Stomach (tissue), 9 donors: ENCODE data around the gene PJA1. TPM values are rescaled to one million over a fixed set of nuclear protein-coding genes. Genes with fewer than 3 reads are reported as not detected.

Experiments
- DNase-seq, 2 donors: peaks; one replicate each; pipeline versions ENCODE4 v3.0.0 to v3.0.0-alpha.2; 2013 to 2019
- H3K27ac ChIP-seq, 5 donors: fragments of 200-600 bp in 4 of 5; sonication (generic) in 4 of 5; one replicate each; pipeline ENCODE4 v1.5.1; 2013 to 2019; ENCODE audit warnings: mild to moderate bottlenecking in 1 of 5, moderate library complexity in 1 of 5
- H3K27me3 ChIP-seq, 3 donors: fragments of 200-600 bp; sonication (generic); one replicate each; pipeline ENCODE4 v1.5.1; 2017 to 2019; ENCODE audit warnings: mixed run types in 1 of 3
- H3K36me3 ChIP-seq, 4 donors: fragments of 200-600 bp; sonication (generic); 1 replicate in 3 of 4; 2 replicates in 1 of 4; pipeline ENCODE4 v1.5.1; 2016 to 2019
- H3K4me1 ChIP-seq, 4 donors: fragments of 200-600 bp; sonication (generic); one replicate each; pipeline ENCODE4 v1.5.1; 2016 to 2019
- H3K4me3 ChIP-seq, 4 donors: fragments of 200-600 bp; sonication (generic) in 3 of 4; one replicate each; pipeline ENCODE4 v1.5.1; 2016 to 2019; ENCODE audit warnings: mild to moderate bottlenecking in 1 of 4
- H3K9me3 ChIP-seq, 4 donors: fragments of 200-600 bp; sonication (generic); one replicate each; pipeline ENCODE4 v1.5.1; 2016 to 2019
- EP300 ChIP-seq: sonication (generic); formaldehyde crosslinking; IDR thresholded peaks from one replicate; pipeline ENCODE4 v1.6.1; 2017; ENCODE audit warnings: antibody characterized with exemption
- POLR2A ChIP-seq, 4 donors: fragments of 450-650 bp; IDR thresholded peaks; one replicate each; pipeline ENCODE4 v1.6.1; 2016; ENCODE audit warnings: antibody characterized with exemption in 4 of 4, control low read depth in 2 of 4, mild to moderate bottlenecking in 1 of 4, moderate library complexity in 1 of 4
- POLR2AphosphoS5 ChIP-seq, 3 donors: sonication (generic); formaldehyde crosslinking; IDR thresholded peaks; one replicate each; pipeline ENCODE4 v1.6.1; 2016; ENCODE audit warnings: antibody characterized with exemption in 3 of 3
- intact Hi-C: fragments of 100-400 bp; cut with DNase I; formaldehyde crosslinking; loops from one replicate; pipeline ENCODE4 v1.15.1; 2023; ENCODE audit warnings: low total_unique reads
- polyA plus RNA-seq, 3 donors: library from polyadenylated mRNA; stranded (reverse); fragments of 200-250 nt; gene quantifications; one replicate each; pipeline ENCODE4 v1.2.3, GENCODE V29; 2013
- total RNA-seq, 5 donors: library from RNA; depleted of rRNA; stranded (reverse); fragments of >200 nt; gene quantifications; one replicate each; pipeline versions ENCODE4 v1.1.0 to v1.2.3, GENCODE V29; 2014 to 2016
- TF ChIP-seq, protein P1 (sequence below), 7 experiments: fragments of 450-650 bp in 4 of 7; fragments of 200-600 bp in 3 of 7; sonication (generic) in 3 of 7; IDR thresholded peaks; one replicate each; pipeline ENCODE4 v1.5.1; 2016 to 2019; ENCODE audit warnings: antibody characterized with exemption in 7 of 7, control low read depth in 2 of 7, mild to moderate bottlenecking in 1 of 7
- donor health status: healthy with polysubstance abuse.
- donor health status: Bipolar disorder and iron deficiency.
- donor health status: healthy.

The PJA1 gene
- total and polyA plus RNA-seq, 8 donors = 1.7 to 41.4 (median 12.0) TPM

- intact Hi-C loops = no loop called here
- no peaks in the 10 kb centered on the region for H3K36me3 ChIP-seq
- no peak overlapping the region for H3K4me3 ChIP-seq
- H3K27ac ChIP-seq = no peak overlapping the region
- H3K4me1 ChIP-seq = no peaks in the 10 kb centered on the region
- H3K27me3 ChIP-seq = peaks cover 0 to 4% (median 0%) of the 10 kb centered on the region in 3 donors
- no peak for DNase-seq
- H3K9me3 ChIP-seq = no peaks in the 10 kb centered on the region
- TF ChIP-seq EP300 (no peak), POLR2AphosphoS5 (IDR thresholded peaks at IDR 0.05) (no peak), POLR2A (IDR thresholded peaks at IDR 0.05) (no peak)
- TF ChIP-seq, protein P1, sequence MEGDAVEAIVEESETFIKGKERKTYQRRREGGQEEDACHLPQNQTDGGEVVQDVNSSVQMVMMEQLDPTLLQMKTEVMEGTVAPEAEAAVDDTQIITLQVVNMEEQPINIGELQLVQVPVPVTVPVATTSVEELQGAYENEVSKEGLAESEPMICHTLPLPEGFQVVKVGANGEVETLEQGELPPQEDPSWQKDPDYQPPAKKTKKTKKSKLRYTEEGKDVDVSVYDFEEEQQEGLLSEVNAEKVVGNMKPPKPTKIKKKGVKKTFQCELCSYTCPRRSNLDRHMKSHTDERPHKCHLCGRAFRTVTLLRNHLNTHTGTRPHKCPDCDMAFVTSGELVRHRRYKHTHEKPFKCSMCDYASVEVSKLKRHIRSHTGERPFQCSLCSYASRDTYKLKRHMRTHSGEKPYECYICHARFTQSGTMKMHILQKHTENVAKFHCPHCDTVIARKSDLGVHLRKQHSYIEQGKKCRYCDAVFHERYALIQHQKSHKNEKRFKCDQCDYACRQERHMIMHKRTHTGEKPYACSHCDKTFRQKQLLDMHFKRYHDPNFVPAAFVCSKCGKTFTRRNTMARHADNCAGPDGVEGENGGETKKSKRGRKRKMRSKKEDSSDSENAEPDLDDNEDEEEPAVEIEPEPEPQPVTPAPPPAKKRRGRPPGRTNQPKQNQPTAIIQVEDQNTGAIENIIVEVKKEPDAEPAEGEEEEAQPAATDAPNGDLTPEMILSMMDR (IDR thresholded peaks at IDR 0.05) = no peak
Observed at GRCh38 chrX:69113723-69114122, 51.5 kb downstream of the PJA1 start.
